H1 (cell line): ENCODE results near the gene RBM42. TPM values are rescaled to one million over a fixed set of nuclear protein-coding genes. Genes with fewer than 3 reads are reported as not detected.

Source experiments
- CTCF ChIA-PET: fragments of 300-600 bp; sonication (Branson Sonifier 250); formaldehyde crosslinking; loops from one replicate; lab custom pipeline; 2021; ENCODE audit not compliant: partially characterized antibody; lab: Charles Lee
- POLR2A ChIA-PET: fragments of 300-600 bp; sonication (Branson Sonifier 250); formaldehyde crosslinking; loops from one replicate; lab custom pipeline; 2021; ENCODE audit warnings: inconsistent platforms; ENCODE audit not compliant: partially characterized antibody; lab: Charles Lee
- DNase-seq, 2 experiments: peaks; one replicate each; pipeline versions ENCODE4 v3.0.0 to v3.0.0-alpha.2; 2010 to 2022; ENCODE audit warnings: low spot score in 2 of 2, low read depth in 1 of 2, mixed read lengths in 1 of 2
- FAIRE-seq: peaks from 2 replicates; lab custom pipeline; 2011; peaks lifted over from hg19 to GRCh38; lab: Jason Lieb, UNC
- H2AFZ ChIP-seq: 2 replicates; pipeline ENCODE4 v1.8.1; 2012; ENCODE audit warnings: low read length, inconsistent platforms
- H2AK5ac ChIP-seq: 2 replicates; pipeline ENCODE4 v1.6.1; 2013; ENCODE audit warnings: low read depth, low read length
- H2BK120ac ChIP-seq: replicated peaks from 2 replicates; pipeline ENCODE3; 2013; ENCODE audit warnings: low read depth, low read length, inconsistent platforms
- H2BK12ac ChIP-seq: 2 replicates; pipeline ENCODE4 v1.6.1; 2013; ENCODE audit warnings: low read depth, low read length
- H2BK15ac ChIP-seq: 2 replicates; pipeline ENCODE4 v1.6.1; 2013; ENCODE audit warnings: low read length
- H2BK20ac ChIP-seq: 2 replicates; pipeline ENCODE4 v1.6.1; 2013; ENCODE audit warnings: low read length
- H2BK5ac ChIP-seq: 2 replicates; pipeline ENCODE4 v1.6.1; 2013; ENCODE audit warnings: low read depth, low read length
- H3K14ac ChIP-seq: 2 replicates; pipeline ENCODE4 v1.6.1; 2013; ENCODE audit warnings: inconsistent platforms; ENCODE audit not compliant: insufficient read length
- H3K18ac ChIP-seq: 2 replicates; pipeline ENCODE4 v1.6.1; 2013; ENCODE audit warnings: low read length; ENCODE audit errors: extremely low read depth
- H3K23ac ChIP-seq: 2 replicates; pipeline ENCODE4 v1.6.1; 2013; ENCODE audit warnings: inconsistent platforms; ENCODE audit not compliant: insufficient read length
- H3K23me2 ChIP-seq: 2 replicates; pipeline ENCODE4 v1.6.1; 2013; ENCODE audit warnings: low read depth, low read length
- H3K27ac ChIP-seq: 2 replicates; pipeline ENCODE4 v1.6.1; 2011; ENCODE audit warnings: low read depth, low read length, inconsistent platforms
- H3K27me3 ChIP-seq, 4 experiments: replicated peaks in 1 of 4; 1 replicate in 1 of 4; 2 replicates in 3 of 4; pipeline versions ENCODE4 v1.6.1 to v1.8.1; 2011 to 2013; ENCODE audit warnings: low read length in 3 of 4, mild to moderate bottlenecking in 3 of 4, inconsistent platforms in 2 of 4, mixed read lengths in 2 of 4, moderate library complexity in 1 of 4; ENCODE audit not compliant: control insufficient read depth in 3 of 4, insufficient read depth in 3 of 4; ENCODE audit errors: extremely low read depth in 1 of 4
- H3K36me3 ChIP-seq, 4 experiments: 2 replicates each; pipeline versions ENCODE4 v1.6.1 to v1.8.1; 2011 to 2013; ENCODE audit warnings: mild to moderate bottlenecking in 4 of 4, low read length in 3 of 4, moderate library complexity in 2 of 4, control low read depth in 1 of 4, inconsistent platforms in 1 of 4; ENCODE audit not compliant: insufficient read depth in 4 of 4, control insufficient read depth in 2 of 4
- H3K4ac ChIP-seq: replicated peaks from 2 replicates; pipeline ENCODE3; 2013; ENCODE audit warnings: low read length, low read depth, mixed read lengths, inconsistent platforms; ENCODE audit not compliant: insufficient read length
- H3K4me1 ChIP-seq, 4 experiments: replicated peaks in 1 of 4; 1 replicate in 1 of 4; 2 replicates in 3 of 4; pipeline versions ENCODE4 v1.6.1 to v1.8.1; 2011 to 2013; ENCODE audit warnings: low read length in 3 of 4, inconsistent platforms in 2 of 4, mixed read lengths in 1 of 4; ENCODE audit not compliant: insufficient read depth in 4 of 4, control insufficient read depth in 3 of 4
- H3K4me2 ChIP-seq, 2 experiments: 2 replicates each; pipeline versions ENCODE4 v1.6.1 to v1.8.1; 2011 to 2013; ENCODE audit warnings: low read depth in 2 of 2, low read length in 2 of 2, control low read depth in 1 of 2, inconsistent platforms in 1 of 2, mild to moderate bottlenecking in 1 of 2; ENCODE audit not compliant: insufficient read depth in 1 of 2
- H3K4me3 ChIP-seq, 4 experiments: fragments of 200-600, 300-600 bp in 1 of 4; sonication (generic), shearing (Covaris generic), sonication (Bioruptor Twin) in 1 of 4; 2 replicates each; pipeline versions ENCODE4 v1.5.1 to v1.8.1; 2011 to 2016; ENCODE audit warnings: low read length in 4 of 4, low read depth in 3 of 4, control low read depth in 2 of 4, inconsistent platforms in 2 of 4, mild to moderate bottlenecking in 2 of 4, mixed read lengths in 1 of 4, moderate library complexity in 1 of 4; ENCODE audit not compliant: insufficient read depth in 2 of 4; ENCODE audit errors: extremely low read depth in 1 of 4
- H3K56ac ChIP-seq: replicated peaks from 2 replicates; pipeline ENCODE3; 2013; ENCODE audit warnings: low read depth, mild to moderate bottlenecking, mixed read lengths, low read length, inconsistent platforms; ENCODE audit not compliant: insufficient read length
- H3K79me1 ChIP-seq: 2 replicates; pipeline ENCODE4 v1.6.1; 2013; ENCODE audit warnings: low read depth, low read length, control low read depth
- H3K79me2 ChIP-seq, 2 experiments: 2 replicates each; pipeline versions ENCODE4 v1.6.1 to v1.8.1; 2012 to 2013; ENCODE audit warnings: low read length in 2 of 2, mild to moderate bottlenecking in 2 of 2, inconsistent platforms in 1 of 2; ENCODE audit not compliant: insufficient read depth in 2 of 2, control insufficient read depth in 1 of 2
- H3K9ac ChIP-seq, 4 experiments: replicated peaks in 1 of 4; 1 replicate in 1 of 4; 2 replicates in 3 of 4; pipeline versions ENCODE4 v1.6.1 to v1.8.1; 2011 to 2013; ENCODE audit warnings: low read depth in 3 of 4, low read length in 3 of 4, control low read depth in 2 of 4, mild to moderate bottlenecking in 2 of 4, moderate library complexity in 2 of 4, inconsistent platforms in 1 of 4; ENCODE audit errors: extremely low read depth in 1 of 4
- H3K9me3 ChIP-seq, 2 experiments: 2 replicates each; pipeline versions ENCODE4 v1.6.1 to v1.8.1; 2012 to 2013; ENCODE audit warnings: mild to moderate bottlenecking in 2 of 2, moderate library complexity in 2 of 2, control low read depth in 1 of 2, inconsistent platforms in 1 of 2, low read depth in 1 of 2, low read length in 1 of 2, mixed read lengths in 1 of 2; ENCODE audit not compliant: insufficient read depth in 2 of 2
- H4K20me1 ChIP-seq, 2 experiments: replicated peaks in 1 of 2; 2 replicates each; pipeline versions ENCODE3 to v1.8.1; 2011 to 2013; ENCODE audit warnings: inconsistent platforms in 2 of 2, low read length in 2 of 2, mild to moderate bottlenecking in 1 of 2; ENCODE audit not compliant: insufficient read depth in 2 of 2, control insufficient read depth in 1 of 2
- H4K5ac ChIP-seq: 2 replicates; pipeline ENCODE4 v1.6.1; 2013; ENCODE audit warnings: low read length, low read depth, mixed read lengths, inconsistent platforms; ENCODE audit not compliant: insufficient read length
- H4K8ac ChIP-seq: 2 replicates; pipeline ENCODE4 v1.8.0; 2013; ENCODE audit warnings: mild to moderate bottlenecking, moderate library complexity, low read length, inconsistent platforms; ENCODE audit not compliant: insufficient read depth; ENCODE audit errors: extremely low read depth
- H4K91ac ChIP-seq: replicated peaks from 2 replicates; pipeline ENCODE3; 2013; ENCODE audit warnings: low read length, mixed read lengths, inconsistent platforms; ENCODE audit not compliant: insufficient read length
- ASH2L ChIP-seq: fragments of 200-600, 300-600 bp; sonication (generic); IDR thresholded peaks from one replicate; pipeline ENCODE4 v1.7.1; 2017; ENCODE audit warnings: low read length
- HDAC2 ChIP-seq, 2 experiments: fragments of 300-600 bp in 1 of 2; sonication (generic) in 1 of 2; IDR thresholded peaks; 2 replicates each; pipeline ENCODE4 v1.6.1; 2011 to 2012; ENCODE audit warnings: low read depth in 2 of 2, low read length in 2 of 2, mild to moderate bottlenecking in 2 of 2, moderate library complexity in 2 of 2, borderline replicate concordance in 1 of 2, inconsistent platforms in 1 of 2
- KDM1A ChIP-seq: fragments of 200-600, 300-600 bp; sonication (generic); IDR thresholded peaks from 2 replicates; pipeline ENCODE4 v1.7.1; 2016; ENCODE audit warnings: mild to moderate bottlenecking, low read length, borderline replicate concordance
- RNF2 ChIP-seq: fragments of 200-900, 300-1000 bp; sonication (generic); IDR thresholded peaks from 2 replicates; pipeline ENCODE4 v1.7.1; 2016; ENCODE audit warnings: borderline replicate concordance, low read depth, mild to moderate bottlenecking, antibody characterized with exemption, low read length; ENCODE audit not compliant: poor library complexity, severe bottlenecking; ENCODE audit errors: missing control alignments
- YY1 ChIP-seq: IDR thresholded peaks from 2 replicates; pipeline ENCODE4 v1.6.1; 2011; ENCODE audit warnings: low read depth, mild to moderate bottlenecking, low read length
- WGBS, 2 experiments: shearing (Covaris generic) in 1 of 2; methylation state at CpG; one replicate each; pipeline versions ENCODE4 v1.1.6 to v1.1.7; 2013 to 2015; ENCODE audit warnings: low lambda C conversion rate in 2 of 2, mixed read lengths in 2 of 2, inconsistent platforms in 1 of 2, low coverage in 1 of 2, missing lambda C conversion rate in 1 of 2; ENCODE audit not compliant: insufficient replicate concordance in 2 of 2, insufficient coverage in 1 of 2, insufficient read length in 1 of 2; ENCODE audit errors: extremely low coverage in 1 of 2, missing lambda C conversion rate in 1 of 2; 5-methylcytosine and 5-hydroxymethylcytosine counted together
- polyA plus RNA-seq, 7 experiments: library from polyadenylated mRNA; depleted of rRNA in 3 of 7; stranded (reverse) in 5 of 7; unstranded in 2 of 7; fragments of >200 nt in 5 of 7; fragments of 200-250 nt in 2 of 7; gene quantifications; 1 replicate in 5 of 7; 2 replicates in 1 of 7; 4 replicates in 1 of 7; pipeline versions ENCODE4 v1.2.1 to v1.2.3, GENCODE V29; 2011 to 2013; ENCODE audit warnings: missing spikeins in 2 of 7, mixed read lengths in 2 of 7
- total RNA-seq: library from RNA; stranded (reverse); fragmentation: NEBNext Ultra II Directional; extraction: Animal tissue kit (Norgen Biotek cat#: 25700); gene quantifications from 2 replicates; pipeline ENCODE4 v1.2.1, GENCODE V29; 2021

The RBM42 gene
- total and polyA plus RNA-seq, 2 of the 8 experiments (the other 6 are each of a cell fraction or from before 2014, with no cell fraction given): 59.8 to 80.8 TPM

DNA sequence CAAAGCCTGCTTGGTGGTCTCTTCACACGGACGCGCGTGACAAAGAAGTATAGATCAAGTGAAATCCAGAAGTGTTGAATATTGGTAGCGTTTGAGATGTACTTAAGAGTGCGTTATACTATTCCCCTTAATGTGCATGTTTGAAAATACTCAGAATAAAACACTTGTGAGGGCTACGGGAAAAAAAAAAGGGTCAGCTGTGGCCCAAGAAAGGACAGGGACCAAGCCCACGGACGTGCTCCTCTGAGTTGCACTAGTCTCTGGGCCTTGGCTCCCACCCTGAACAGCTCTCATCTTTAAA is 622 bp upstream of the RBM42 start:
- Histone ChIP-seq H4K8ac (peak overlapping the region; percentile 89), H3K56ac (no peak overlapping the region), H2BK5ac (no peak overlapping the region), H4K5ac (peak overlapping the region; percentile 61), H3K27me3 (no peaks in the 10 kb centered on the region), H3K79me2 (peaks cover 0 to 6% of the 10 kb centered on the region in 2 experiments; a peak in 1 of 4 replicates), H3K4me1 (peaks cover 0 to 4% (median 3%) of the 10 kb centered on the region in 4 experiments; a peak in 2 of 7 replicates), H2BK120ac (peak overlapping the region; percentile 72), H3K9ac (peak overlapping the region; percentile 14 to 75 (median 46)), H3K4ac (peak overlapping the region; percentile 69), H2BK12ac (no peak overlapping the region), H3K14ac (no peak overlapping the region), H2BK20ac (no peak overlapping the region), H3K9me3 (no peaks in the 10 kb centered on the region), H3K23me2 (peaks cover 10% of the 10 kb centered on the region), H4K20me1 (peaks cover 0 to 4% of the 10 kb centered on the region in 2 experiments), H3K18ac (no peak overlapping the region), H3K4me2 (peak overlapping the region; percentile 85 to 99), H3K27ac (no peak overlapping the region), H3K36me3 (peaks cover 11 to 24% (median 18%) of the 10 kb centered on the region in 4 experiments), H4K91ac (no peak overlapping the region), H2AK5ac (no peak overlapping the region)
- no peak for FAIRE-seq
- POLR2A ChIA-PET: interaction anchor here (1.0 to 2.8 kb wide), 5 partner anchors 10 to 23 kb away, joined by 3 to 8 read pairs (median 5); partner anchors contain the start of gene HAUS5
- 34% methylated on average over 9 of the region's 9 CpGs; no CpG with 5 or more reads in 1 of the 2 experiments for WGBS, 2 experiments
- DNase-seq: no peak
- TF ChIP-seq ASH2L: no peak
- TF ChIP-seq KDM1A: no peak
- no peak for TF ChIP-seq RNF2
- no peak for TF ChIP-seq HDAC2 (IDR thresholded peaks at IDR 0.05; ENCODE audit: borderline replicate concordance in 1 of 2, low read depth in 2 of 2, low read length in 2 of 2)
- no peak for TF ChIP-seq YY1
- TF ChIP-seq, all 59 proteins: peak for 0
- CTCF ChIA-PET: no interaction called here
- Histone ChIP-seq H2BK15ac (no peak overlapping the region), H3K4me3 (peak overlapping the region; percentile 57 to 95 (median 83)), H3K23ac (no peak overlapping the region), H3K79me1 (no peaks in the 10 kb centered on the region; the same call in 1 of the 2 replicates), H2AFZ (peak overlapping the region; percentile 64; the same call in 1 of the 2 replicates)
